SK-N-SH (cell line): Measurements from ENCODE around the gene ZEB2. TPM values are rescaled to one million over a fixed set of nuclear protein-coding genes. Genes with fewer than 3 reads are reported as not detected.

Experiments used
- CTCF ChIA-PET: fragments of 300-600, 350-600 bp; formaldehyde crosslinking; extraction: SDS; loops from one replicate; lab custom pipeline; 2021; lab: Yijun Ruan, JAX
- POLR2A ChIA-PET: fragments of 350-600 bp; sonication (Branson Sonifier 250); formaldehyde crosslinking; extraction: SDS; loops from one replicate; lab custom pipeline; 2020; ENCODE audit warnings: antibody characterized with exemption, inconsistent platforms; lab: Yijun Ruan, JAX
- DNase-seq: peaks from one replicate; pipeline ENCODE4 v3.0.0; 2012
- H2AFZ ChIP-seq: fragments of 200-600 bp; sonication (generic); 2 replicates; pipeline ENCODE4 v1.8.1; 2016; ENCODE audit warnings: antibody characterized with exemption, mild to moderate bottlenecking, low read depth
- H3F3A ChIP-seq: fragments of 200-600 bp; sonication (generic); replicated peaks from 2 replicates; pipeline ENCODE3; 2016; ENCODE audit warnings: antibody characterized with exemption, mild to moderate bottlenecking; ENCODE audit not compliant: insufficient read depth
- H3K27ac ChIP-seq, 2 experiments: fragments of 200-500 bp in 1 of 2; fragments of 200-600 bp in 1 of 2; sonication (Bioruptor generic) in 1 of 2; sonication (generic), shearing (Covaris generic) in 1 of 2; 2 replicates each; pipeline versions ENCODE4 v1.5.1 to v1.6.1; 2014 to 2016; ENCODE audit warnings: low read depth in 2 of 2, inconsistent platforms in 1 of 2, low read length in 1 of 2, mild to moderate bottlenecking in 1 of 2, mixed read lengths in 1 of 2
- H3K27me3 ChIP-seq: fragments of 200-600 bp; sonication (generic), shearing (Covaris generic); 2 replicates; pipeline ENCODE4 v1.6.1; 2016; ENCODE audit warnings: mixed run types; ENCODE audit not compliant: insufficient read depth
- H3K36me3 ChIP-seq, 2 experiments: fragments of 200-500 bp in 1 of 2; fragments of 200-600 bp in 1 of 2; sonication (Bioruptor generic) in 1 of 2; sonication (generic) in 1 of 2; replicated peaks in 1 of 2; 2 replicates each; pipeline versions ENCODE3 to v1.5.1; 2014 to 2016; ENCODE audit warnings: low read length in 1 of 2, mild to moderate bottlenecking in 1 of 2; ENCODE audit not compliant: insufficient read depth in 2 of 2, control insufficient read depth in 1 of 2
- H3K4me1 ChIP-seq, 2 experiments: fragments of 200-500 bp in 1 of 2; fragments of 200-600 bp in 1 of 2; sonication (Bioruptor generic) in 1 of 2; sonication (generic), shearing (Covaris generic) in 1 of 2; 2 replicates each; pipeline versions ENCODE4 v1.5.1 to v1.6.1; 2014 to 2016; ENCODE audit warnings: low read depth in 1 of 2, low read length in 1 of 2, mixed run types in 1 of 2; ENCODE audit not compliant: insufficient read depth in 2 of 2, control insufficient read depth in 1 of 2
- H3K4me2 ChIP-seq: fragments of 200-600 bp; sonication (generic), shearing (Covaris generic); 2 replicates; pipeline ENCODE4 v1.6.1; 2017; ENCODE audit warnings: mixed run types
- H3K4me3 ChIP-seq, 2 experiments: fragments of 200-500 bp in 1 of 2; fragments of 200-600 bp in 1 of 2; sonication (Bioruptor generic) in 1 of 2; sonication (generic), shearing (Covaris generic) in 1 of 2; 2 replicates each; pipeline versions ENCODE4 v1.5.1 to v1.8.1; 2014 to 2016; ENCODE audit warnings: low read depth in 2 of 2, inconsistent platforms in 1 of 2, low read length in 1 of 2, mild to moderate bottlenecking in 1 of 2, mixed read lengths in 1 of 2, moderate library complexity in 1 of 2
- H3K79me2 ChIP-seq: fragments of 200-600 bp; sonication (generic); 2 replicates; pipeline ENCODE4 v1.8.1; 2017; ENCODE audit warnings: mild to moderate bottlenecking; ENCODE audit not compliant: insufficient read depth
- H3K9ac ChIP-seq: fragments of 200-600 bp; sonication (generic); 2 replicates; pipeline ENCODE4 v1.6.1; 2017; ENCODE audit warnings: mixed run types
- H3K9me2 ChIP-seq: fragments of 200-600 bp; sonication (generic); 2 replicates; pipeline ENCODE4 v1.6.1; 2017; ENCODE audit warnings: mixed run types
- H3K9me3 ChIP-seq: fragments of 200-600 bp; sonication (generic); 2 replicates; pipeline ENCODE4 v1.6.1; 2017; ENCODE audit warnings: mixed run types, mild to moderate bottlenecking, moderate library complexity
- H4K20me1 ChIP-seq: fragments of 200-600 bp; sonication (generic); 2 replicates; pipeline ENCODE4 v1.6.1; 2017; ENCODE audit warnings: mild to moderate bottlenecking, mixed run types; ENCODE audit not compliant: insufficient read depth
- EP300 ChIP-seq, 2 experiments: IDR thresholded peaks; 2 replicates each; pipeline versions ENCODE4 v1.4.0 to v1.6.1; 2012; ENCODE audit warnings: borderline replicate concordance in 1 of 2, low read depth in 1 of 2, low read length in 1 of 2
- FOXJ3 ChIP-seq: sonication (generic); formaldehyde crosslinking; IDR thresholded peaks from 2 replicates; pipeline ENCODE4 v1.5.1; 2020; ENCODE audit warnings: mild to moderate bottlenecking, missing genetic modification reagents
- GABPA ChIP-seq: IDR thresholded peaks from 2 replicates; pipeline ENCODE4 v1.4.0; 2012; ENCODE audit warnings: low read depth, mild to moderate bottlenecking
- GATA2 ChIP-seq: sonication (generic); formaldehyde crosslinking; IDR thresholded peaks from 2 replicates; pipeline ENCODE4 v1.5.0; 2020; ENCODE audit warnings: mild to moderate bottlenecking, missing genetic modification reagents
- JUND ChIP-seq: IDR thresholded peaks from 2 replicates; pipeline ENCODE4 v1.4.0; 2012
- MEF2A ChIP-seq: IDR thresholded peaks from 2 replicates; pipeline ENCODE4 v1.4.0; 2012; ENCODE audit warnings: low read depth, borderline replicate concordance
- MXI1 ChIP-seq: IDR thresholded peaks from 2 replicates; pipeline ENCODE4 v1.6.1; 2012; ENCODE audit warnings: mild to moderate bottlenecking, low read depth, low read length, improper control_type of control experiment
- NFIC ChIP-seq: IDR thresholded peaks from 2 replicates; pipeline ENCODE4 v1.4.0; 2012; ENCODE audit warnings: borderline replicate concordance
- NRF1 ChIP-seq: IDR thresholded peaks from 2 replicates; pipeline ENCODE4 v1.6.1; 2012; ENCODE audit warnings: low read depth, mild to moderate bottlenecking, low read length
- RCOR1 ChIP-seq: fragments of 150-350 bp; IDR thresholded peaks from 2 replicates; pipeline ENCODE4 v1.6.1; 2017; ENCODE audit warnings: antibody characterized with exemption, low read length
- RXRA ChIP-seq: IDR thresholded peaks from 2 replicates; pipeline ENCODE4 v1.4.0; 2012; ENCODE audit warnings: low read depth, mild to moderate bottlenecking, borderline replicate concordance
- SIN3A ChIP-seq: IDR thresholded peaks from 2 replicates; pipeline ENCODE4 v1.6.1; 2012; ENCODE audit warnings: low read depth, mild to moderate bottlenecking, low read length, moderate library complexity, borderline replicate concordance
- SMC3 ChIP-seq: IDR thresholded peaks from 2 replicates; pipeline ENCODE4 v1.6.1; 2012; ENCODE audit warnings: low read depth, low read length, improper control_type of control experiment
- TAF1 ChIP-seq: IDR thresholded peaks from 2 replicates; pipeline ENCODE4 v1.6.1; 2012; ENCODE audit warnings: low read depth, mild to moderate bottlenecking, low read length, moderate library complexity, borderline replicate concordance
- YY1 ChIP-seq: IDR thresholded peaks from 2 replicates; pipeline ENCODE4 v1.4.0; 2012; ENCODE audit warnings: low read depth, mild to moderate bottlenecking
- WGBS: methylation state at CpG from one replicate; pipeline ENCODE4 v1.1.6; 2017; ENCODE audit warnings: low lambda C conversion rate; 5-methylcytosine and 5-hydroxymethylcytosine counted together
- polyA plus RNA-seq, 3 experiments: library from polyadenylated mRNA; depleted of rRNA; stranded (reverse); fragments of >200 nt; gene quantifications; 2 replicates each; pipeline ENCODE4 v1.2.3, GENCODE V29; 2012
- TF ChIP-seq, protein P1 (sequence below): IDR thresholded peaks from 2 replicates; pipeline ENCODE4; 2012
- TF ChIP-seq, protein P2 (sequence below): fragments of 150-350 bp; IDR thresholded peaks from 2 replicates; pipeline ENCODE4 v1.6.1; 2016; ENCODE audit warnings: mild to moderate bottlenecking, low read depth, low read length
- TF ChIP-seq, protein P3 (sequence below): IDR thresholded peaks from 2 replicates; pipeline ENCODE4 v1.6.1; 2012; ENCODE audit warnings: mild to moderate bottlenecking, low read depth, low read length, moderate library complexity
- TF ChIP-seq, protein P4 (sequence below): fragments of 150-350 bp; IDR thresholded peaks from 2 replicates; pipeline ENCODE4 v1.6.1; 2017; ENCODE audit warnings: antibody characterized with exemption, low read length, low read depth, borderline replicate concordance
- TF ChIP-seq, protein P5 (sequence below): IDR thresholded peaks from 2 replicates; pipeline ENCODE4 v1.4.0; 2012; ENCODE audit warnings: low read depth

The ZEB2 gene
- polyA plus RNA-seq, 1 of the 3 experiments (the other 2 are of a cell fraction) = 16.3 TPM

DNA sequence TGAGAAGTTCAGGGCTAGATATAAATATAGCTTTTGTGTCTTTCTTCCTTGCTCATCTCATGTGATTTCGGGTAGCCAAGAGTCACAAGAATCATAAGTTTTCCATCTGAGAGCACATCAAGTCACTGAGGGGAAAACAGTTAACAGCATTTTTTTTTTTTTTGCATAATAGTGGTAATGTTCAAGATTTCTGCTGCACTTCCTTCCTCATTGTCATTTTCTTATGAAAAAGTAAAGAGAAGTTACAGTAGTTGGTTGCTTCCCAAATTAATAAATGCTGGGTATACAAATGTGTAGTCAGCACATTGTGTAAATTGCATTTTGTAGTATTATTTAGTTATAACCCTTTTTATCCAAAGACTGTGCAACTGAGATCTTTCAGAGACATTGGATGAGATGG is 93.6 kb downstream of the ZEB2 start (continued):
- TF ChIP-seq NRF1 = no peak

DNA sequence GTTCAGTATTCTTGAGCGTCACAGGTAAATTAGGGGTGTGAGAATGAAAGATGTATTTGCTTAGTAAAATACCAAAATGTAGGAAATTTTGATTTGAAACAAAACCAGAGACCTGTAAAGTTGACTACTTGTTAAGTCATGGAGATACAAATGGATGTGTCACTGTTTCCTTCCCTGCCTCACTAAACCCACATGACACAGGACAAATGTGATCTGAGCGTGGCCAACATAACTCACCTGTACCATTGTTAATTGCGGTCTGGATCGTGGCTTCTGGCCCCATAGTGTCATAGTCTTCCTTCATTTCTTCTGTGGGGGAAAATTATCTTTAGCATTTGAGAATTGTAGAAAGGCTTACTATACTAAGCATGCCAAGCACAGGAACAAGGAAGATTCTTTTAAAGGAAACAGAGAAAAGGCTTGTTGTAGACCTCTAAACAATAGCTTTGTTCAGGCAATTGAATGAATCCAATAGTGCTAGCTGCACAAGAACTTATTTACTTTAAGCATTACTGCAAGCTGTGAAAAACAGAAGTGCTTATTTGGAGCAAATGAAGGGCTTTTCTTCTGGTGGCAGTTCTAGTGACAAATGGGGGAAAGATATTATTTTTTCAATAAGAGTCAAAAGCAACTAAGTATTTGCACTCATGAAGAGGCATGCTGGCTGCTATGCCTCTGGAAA is 95.2 kb downstream of the ZEB2 start:
- peaks cover 6% of the 10 kb centered on the region; the same call in 1 of the 2 replicates for H4K20me1 ChIP-seq
- no peak overlapping the region for H2AFZ ChIP-seq
- H3K4me1 ChIP-seq = peaks cover 3 to 8% of the 10 kb centered on the region in 2 experiments; a peak in 3 of 4 replicates
- H3K9me3 ChIP-seq = no peaks in the 10 kb centered on the region
- H3K4me3 ChIP-seq = no peak overlapping the region
- peaks cover 42 to 66% of the 10 kb centered on the region in 2 experiments for H3K36me3 ChIP-seq
- ChIA-PET CTCF (no interaction called here), POLR2A (no interaction called here)
- peaks cover 24% of the 10 kb centered on the region for H3K79me2 ChIP-seq
- no peaks in the 10 kb centered on the region for H3K9me2 ChIP-seq
- H3K27ac ChIP-seq = no peak overlapping the region
- no peaks in the 10 kb centered on the region for H3K27me3 ChIP-seq
- DNase-seq = no peak
- no peak overlapping the region for H3K9ac ChIP-seq
- 98% methylated on average over 4 of the region's 4 CpGs for WGBS
- H3F3A ChIP-seq = peaks cover 19% of the 10 kb centered on the region
- TF ChIP-seq GABPA (no peak), SIN3A (no peak), NRF1 (no peak), TAF1 (no peak), RXRA (no peak), MXI1 (no peak), NFIC (no peak), GATA2 (no peak), YY1 (no peak), EP300 (IDR thresholded peaks at IDR 0.05; ENCODE audit: borderline replicate concordance in 1 of 2, low read depth in 1 of 2, low read length in 1 of 2) (no peak), RCOR1 (no peak), MEF2A (no peak), JUND (no peak), FOXJ3 (CRISPR knock-in tag) (no peak), SMC3 (no peak)
- TF ChIP-seq, protein P1, sequence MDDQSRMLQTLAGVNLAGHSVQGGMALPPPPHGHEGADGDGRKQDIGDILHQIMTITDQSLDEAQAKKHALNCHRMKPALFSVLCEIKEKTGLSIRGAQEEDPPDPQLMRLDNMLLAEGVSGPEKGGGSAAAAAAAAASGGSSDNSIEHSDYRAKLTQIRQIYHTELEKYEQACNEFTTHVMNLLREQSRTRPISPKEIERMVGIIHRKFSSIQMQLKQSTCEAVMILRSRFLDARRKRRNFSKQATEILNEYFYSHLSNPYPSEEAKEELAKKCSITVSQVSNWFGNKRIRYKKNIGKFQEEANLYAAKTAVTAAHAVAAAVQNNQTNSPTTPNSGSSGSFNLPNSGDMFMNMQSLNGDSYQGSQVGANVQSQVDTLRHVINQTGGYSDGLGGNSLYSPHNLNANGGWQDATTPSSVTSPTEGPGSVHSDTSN = no peak
- TF ChIP-seq, protein P2, sequence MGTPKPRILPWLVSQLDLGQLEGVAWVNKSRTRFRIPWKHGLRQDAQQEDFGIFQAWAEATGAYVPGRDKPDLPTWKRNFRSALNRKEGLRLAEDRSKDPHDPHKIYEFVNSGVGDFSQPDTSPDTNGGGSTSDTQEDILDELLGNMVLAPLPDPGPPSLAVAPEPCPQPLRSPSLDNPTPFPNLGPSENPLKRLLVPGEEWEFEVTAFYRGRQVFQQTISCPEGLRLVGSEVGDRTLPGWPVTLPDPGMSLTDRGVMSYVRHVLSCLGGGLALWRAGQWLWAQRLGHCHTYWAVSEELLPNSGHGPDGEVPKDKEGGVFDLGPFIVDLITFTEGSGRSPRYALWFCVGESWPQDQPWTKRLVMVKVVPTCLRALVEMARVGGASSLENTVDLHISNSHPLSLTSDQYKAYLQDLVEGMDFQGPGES = no peak
- TF ChIP-seq, protein P3, sequence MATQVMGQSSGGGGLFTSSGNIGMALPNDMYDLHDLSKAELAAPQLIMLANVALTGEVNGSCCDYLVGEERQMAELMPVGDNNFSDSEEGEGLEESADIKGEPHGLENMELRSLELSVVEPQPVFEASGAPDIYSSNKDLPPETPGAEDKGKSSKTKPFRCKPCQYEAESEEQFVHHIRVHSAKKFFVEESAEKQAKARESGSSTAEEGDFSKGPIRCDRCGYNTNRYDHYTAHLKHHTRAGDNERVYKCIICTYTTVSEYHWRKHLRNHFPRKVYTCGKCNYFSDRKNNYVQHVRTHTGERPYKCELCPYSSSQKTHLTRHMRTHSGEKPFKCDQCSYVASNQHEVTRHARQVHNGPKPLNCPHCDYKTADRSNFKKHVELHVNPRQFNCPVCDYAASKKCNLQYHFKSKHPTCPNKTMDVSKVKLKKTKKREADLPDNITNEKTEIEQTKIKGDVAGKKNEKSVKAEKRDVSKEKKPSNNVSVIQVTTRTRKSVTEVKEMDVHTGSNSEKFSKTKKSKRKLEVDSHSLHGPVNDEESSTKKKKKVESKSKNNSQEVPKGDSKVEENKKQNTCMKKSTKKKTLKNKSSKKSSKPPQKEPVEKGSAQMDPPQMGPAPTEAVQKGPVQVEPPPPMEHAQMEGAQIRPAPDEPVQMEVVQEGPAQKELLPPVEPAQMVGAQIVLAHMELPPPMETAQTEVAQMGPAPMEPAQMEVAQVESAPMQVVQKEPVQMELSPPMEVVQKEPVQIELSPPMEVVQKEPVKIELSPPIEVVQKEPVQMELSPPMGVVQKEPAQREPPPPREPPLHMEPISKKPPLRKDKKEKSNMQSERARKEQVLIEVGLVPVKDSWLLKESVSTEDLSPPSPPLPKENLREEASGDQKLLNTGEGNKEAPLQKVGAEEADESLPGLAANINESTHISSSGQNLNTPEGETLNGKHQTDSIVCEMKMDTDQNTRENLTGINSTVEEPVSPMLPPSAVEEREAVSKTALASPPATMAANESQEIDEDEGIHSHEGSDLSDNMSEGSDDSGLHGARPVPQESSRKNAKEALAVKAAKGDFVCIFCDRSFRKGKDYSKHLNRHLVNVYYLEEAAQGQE = no peak
- TF ChIP-seq, protein P4, sequence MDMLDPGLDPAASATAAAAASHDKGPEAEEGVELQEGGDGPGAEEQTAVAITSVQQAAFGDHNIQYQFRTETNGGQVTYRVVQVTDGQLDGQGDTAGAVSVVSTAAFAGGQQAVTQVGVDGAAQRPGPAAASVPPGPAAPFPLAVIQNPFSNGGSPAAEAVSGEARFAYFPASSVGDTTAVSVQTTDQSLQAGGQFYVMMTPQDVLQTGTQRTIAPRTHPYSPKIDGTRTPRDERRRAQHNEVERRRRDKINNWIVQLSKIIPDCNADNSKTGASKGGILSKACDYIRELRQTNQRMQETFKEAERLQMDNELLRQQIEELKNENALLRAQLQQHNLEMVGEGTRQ = no peak
- TF ChIP-seq, protein P5, sequence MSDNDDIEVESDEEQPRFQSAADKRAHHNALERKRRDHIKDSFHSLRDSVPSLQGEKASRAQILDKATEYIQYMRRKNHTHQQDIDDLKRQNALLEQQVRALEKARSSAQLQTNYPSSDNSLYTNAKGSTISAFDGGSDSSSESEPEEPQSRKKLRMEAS = no peak
- no peak overlapping the region for H3K4me2 ChIP-seq
